NK-92 treated with Interleukin-12 subunit alpha and Interleukin-12 subunit beta, amount 100 ng/mL, for 24 hours (cell line): ENCODE data around the gene ROBO2.

Experiments
- DNase-seq: peaks from one replicate; lab custom pipeline; 2025; lab: John Stamatoyannopoulos, UW

ROBO2 gene

DNA sequence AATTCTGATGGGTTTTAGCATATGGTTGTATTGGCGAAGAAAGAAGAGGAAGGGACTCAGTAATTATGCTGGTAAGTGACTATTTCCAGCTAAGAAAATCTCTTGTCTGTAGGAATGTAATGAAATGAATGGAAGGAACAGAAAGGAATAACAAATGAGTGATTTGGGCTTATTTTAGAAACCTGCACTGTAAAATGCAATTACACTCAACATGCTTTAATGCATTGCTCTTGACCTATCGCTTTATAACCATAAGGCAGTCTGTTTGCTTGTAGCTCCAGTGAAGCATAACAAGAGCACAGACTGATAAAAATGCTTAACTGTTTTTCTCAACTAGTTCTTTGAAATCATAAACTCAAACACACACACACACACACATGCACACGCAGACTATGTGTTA is 549.0 kb downstream of the ROBO2 start:
- no peak for DNase-seq

DNA sequence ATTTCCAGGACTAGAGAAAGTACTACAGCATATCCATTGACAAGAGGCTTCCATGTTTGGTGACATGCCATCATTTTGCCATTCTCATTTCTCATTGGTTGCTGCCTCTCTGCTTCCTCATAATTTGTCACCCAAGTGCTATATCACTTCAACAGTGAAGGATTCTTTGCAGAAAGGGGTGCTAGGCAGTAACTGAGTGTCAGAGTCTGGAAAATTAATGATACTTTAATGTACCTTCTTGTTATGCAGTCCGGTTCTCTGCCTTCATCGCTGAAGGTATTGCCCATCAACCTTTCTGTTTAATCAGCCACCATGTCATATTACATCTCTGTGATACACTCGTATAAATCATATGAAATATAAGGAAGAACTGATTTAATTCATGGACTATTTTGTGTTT is 550.3 kb downstream of the ROBO2 start:
- no peak for DNase-seq

DNA sequence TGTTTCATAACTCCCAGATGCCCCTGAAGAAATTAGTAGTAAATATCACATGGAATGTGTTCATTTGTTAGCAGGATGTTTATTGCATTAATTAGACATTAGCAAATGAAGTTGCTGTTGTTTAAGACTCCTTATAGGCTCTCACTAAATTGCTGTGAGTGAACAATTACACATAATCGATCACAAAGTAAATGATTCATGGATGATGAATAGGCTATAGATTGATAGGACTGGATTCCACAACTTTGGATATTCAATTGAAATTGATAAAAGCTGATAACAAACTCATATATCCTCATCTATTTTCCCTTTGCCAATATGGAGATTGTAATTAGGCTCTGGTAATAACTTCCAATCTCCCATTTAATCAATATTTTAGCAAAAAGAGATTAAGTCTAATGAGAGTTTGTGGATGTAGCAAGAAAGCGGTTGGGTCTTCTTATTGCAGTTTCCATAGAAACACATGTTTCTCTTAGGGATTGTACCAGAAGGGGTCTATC is 555.5 kb downstream of the ROBO2 start:
- DNase-seq: no peak

DNA sequence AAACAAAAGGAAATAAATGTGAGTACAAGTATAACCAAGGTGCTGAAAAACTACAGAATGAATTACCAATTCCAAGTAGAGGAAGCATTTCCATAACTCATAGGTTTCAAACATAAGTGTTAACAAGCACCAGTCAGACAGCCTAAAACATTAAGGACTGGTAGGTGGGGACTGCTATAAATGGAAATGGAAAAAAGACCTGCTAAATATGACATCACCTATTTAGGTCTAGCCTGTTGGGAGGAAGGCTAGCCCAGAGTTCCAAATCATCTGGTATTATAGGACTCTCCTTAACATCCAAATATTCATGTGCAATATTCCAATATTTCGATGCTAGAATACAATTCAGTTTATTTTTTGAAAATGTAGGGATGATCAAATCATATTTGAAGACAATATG is 560.0 kb downstream of the ROBO2 start:
- DNase-seq: no peak

DNA sequence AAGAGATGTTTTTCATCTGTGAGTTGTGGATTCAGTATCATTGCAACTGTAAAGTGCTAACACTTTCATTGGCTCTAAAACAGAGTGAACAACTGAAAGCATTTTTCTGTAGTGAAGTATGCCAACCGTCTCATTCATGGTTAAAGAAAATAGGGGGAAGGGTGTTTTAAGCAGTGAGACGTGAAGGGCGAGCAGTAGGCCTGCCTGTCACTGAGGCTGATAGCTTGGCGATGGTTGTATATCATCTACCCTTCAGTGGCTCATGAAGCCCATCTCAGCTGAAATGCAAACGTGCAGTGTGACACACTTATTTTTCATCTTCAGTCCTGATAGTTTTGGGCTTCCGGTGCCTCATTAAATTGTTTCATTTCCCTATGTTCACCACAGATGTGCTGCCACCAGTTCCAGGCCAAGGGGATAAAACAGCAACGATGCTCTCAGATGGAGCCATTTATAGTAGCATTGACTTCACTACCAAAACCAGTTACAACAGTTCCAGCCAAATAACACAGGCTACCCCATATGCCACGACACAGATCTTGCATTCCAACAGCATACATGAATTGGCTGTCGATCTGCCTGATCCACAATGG is 562.0 kb downstream of the ROBO2 start:
- DNase-seq: no peak

DNA sequence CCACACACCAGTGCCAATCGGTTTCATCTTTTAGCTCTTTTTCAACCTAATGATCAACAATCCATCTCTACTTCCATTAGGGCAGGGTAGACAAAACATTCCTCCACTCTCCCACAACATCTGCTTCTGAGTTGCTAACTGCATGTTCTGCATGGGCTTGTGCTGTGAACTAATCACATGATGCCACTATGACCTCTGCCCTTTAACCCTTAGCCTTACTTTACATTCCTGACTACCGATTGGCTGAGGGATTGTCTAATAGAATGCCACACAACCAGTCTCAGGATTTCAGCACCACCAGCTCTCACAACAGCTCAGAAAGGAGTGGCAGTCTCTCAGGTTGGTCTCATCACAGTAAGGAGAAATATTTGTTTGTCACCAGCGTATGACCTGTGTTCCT is 562.8 kb downstream of the ROBO2 start:
- no peak for DNase-seq

DNA sequence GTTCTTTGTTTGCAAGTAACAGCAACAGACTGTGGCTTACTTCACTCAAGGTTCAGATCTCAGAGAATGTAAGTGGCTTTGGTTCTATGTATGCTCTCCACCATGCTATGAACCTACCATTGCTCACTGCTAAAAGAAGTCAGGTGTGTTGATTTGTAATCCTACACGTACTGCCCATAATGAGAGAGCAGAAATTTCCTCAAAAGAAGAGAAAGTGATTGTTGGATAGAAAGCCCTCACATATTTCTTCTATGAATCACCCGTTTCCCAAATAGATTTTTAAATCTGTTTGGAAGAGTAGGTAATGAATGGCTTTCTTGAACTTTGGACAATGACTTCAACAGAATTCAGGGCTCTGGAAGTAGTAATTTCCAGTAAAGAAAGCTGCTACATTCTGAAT is 565.4 kb downstream of the ROBO2 start:
- DNase-seq: no peak

DNA sequence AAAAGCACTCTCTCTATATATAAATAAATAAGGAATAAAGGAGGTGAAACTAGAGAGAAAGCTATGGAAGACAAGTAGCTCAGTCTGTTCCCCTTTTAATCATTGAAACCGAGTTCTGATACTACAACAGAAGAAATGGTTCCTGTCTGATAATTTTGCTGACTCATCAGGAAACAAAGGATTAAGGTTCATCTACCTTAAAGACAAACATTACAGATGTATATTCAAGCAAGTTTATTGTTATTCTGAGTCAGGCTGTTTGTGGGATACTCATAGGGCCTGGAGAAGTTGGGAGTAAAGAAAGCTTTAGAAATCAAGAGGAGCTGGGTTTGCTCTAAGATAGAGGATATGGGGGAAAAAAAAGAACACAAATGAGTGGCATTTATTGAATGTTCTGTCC is 566.0 kb downstream of the ROBO2 start:
- DNase-seq: no peak

DNA sequence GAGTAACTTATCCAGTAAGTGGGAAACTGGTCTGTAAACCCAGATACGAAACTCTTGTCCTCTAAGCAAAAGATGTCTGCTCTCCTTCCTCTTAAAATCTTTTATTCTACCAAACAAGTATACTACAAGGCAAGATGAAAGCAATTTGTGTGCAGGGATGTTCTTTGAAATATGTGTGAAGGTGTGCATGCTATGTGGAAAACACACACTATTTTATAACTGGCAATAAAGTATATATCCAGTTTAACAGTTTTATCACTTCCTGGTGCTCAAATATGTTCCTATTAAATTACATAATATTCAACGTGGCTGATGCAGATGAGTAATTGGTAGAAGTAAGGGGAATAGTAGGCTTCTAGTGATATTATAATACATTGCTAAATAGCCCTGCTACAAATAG is 566.5 kb downstream of the ROBO2 start:
- no peak for DNase-seq

DNA sequence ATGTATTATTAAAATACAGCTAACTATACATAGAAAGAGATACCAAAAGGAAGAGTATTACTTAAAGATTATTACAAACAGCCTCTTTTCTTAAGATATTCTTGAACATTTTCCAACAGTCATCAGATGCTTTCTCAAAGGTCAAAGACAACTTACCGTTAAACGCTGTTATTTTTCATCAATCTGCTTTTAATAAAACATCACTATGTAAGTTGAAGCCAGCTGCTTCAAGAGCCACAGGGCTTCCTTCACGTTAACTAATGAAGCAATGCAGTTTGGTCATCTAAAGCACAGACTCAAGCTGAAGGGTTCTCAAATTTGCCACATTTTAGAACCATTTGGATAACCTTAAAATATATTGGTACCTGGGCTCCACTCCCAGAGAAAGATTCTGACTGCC is 578.8 kb downstream of the ROBO2 start:
- no peak for DNase-seq

DNA sequence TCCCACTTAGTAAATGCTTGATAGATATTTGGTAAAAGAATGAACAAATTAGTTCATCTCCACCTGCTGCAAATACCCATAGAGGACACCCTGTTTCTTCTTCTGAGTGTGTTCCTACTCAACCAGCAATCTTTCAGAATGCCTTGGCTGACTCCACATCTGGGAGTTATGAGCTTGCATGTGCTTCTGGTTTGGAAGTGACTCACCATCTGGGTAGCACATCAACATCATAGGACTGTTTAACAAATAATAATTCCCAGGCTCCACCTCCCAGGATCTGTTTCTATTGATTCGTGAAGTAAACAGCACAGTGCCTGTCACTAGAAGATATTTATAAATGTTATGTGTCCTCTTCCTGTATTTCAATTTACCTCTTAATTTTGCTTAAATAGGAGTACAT is 580.1 kb downstream of the ROBO2 start:
- DNase-seq: no peak

DNA sequence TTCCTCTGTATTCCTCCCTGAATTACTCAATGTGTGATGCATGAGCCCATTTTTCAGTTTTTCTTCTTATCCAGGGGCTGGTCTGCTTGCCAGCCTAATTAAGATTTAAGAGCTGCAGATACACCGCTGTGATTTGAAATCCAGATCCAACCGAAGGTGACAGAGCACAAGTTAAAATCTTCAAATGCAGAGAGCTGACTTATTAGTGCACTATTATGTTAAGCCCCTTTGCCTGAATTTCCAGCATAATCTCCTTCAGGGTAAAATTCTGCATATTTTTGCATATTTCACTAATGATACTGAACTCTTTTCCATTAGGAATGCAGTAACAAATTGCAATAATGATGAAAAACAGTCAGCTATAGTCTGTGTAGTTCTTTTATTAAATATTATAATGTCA is 583.6 kb downstream of the ROBO2 start:
- DNase-seq: no peak

DNA sequence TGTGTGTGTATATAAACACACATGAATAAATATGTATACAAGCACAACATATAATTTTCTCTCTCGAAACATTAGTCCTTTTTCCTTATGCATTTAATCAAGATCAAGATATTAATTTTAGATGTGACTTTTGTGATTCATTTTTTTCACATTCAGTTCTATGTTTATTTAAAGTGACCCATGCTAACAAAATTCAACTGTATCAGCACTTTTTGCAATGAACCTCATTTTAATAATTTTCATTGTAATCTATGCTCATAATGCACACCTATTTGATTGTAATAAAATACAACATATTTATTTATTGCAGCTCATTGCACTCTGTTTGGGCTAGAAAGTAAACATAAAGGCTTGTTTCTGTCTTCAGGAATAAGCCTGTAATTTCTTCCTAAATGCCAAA is 586.3 kb downstream of the ROBO2 start:
- no peak for DNase-seq

DNA sequence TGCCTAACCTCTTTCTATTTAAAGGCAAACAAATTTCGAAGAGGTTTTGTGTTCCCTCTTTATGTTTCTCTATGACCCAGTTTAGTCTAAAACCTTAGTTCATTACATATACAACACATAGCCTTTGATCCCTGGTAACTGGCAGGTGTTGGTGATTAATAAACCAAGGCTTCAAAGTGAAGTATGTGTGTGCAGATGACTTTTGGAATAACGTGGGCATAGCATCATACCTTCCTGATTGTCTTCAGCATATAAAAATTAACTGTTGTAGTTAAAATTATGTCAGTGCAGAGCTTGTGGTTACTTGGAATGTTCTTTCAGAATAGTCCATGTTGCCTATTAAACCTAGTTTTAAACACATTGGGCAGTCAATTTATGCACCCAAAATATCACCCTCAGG is 608.3 kb downstream of the ROBO2 start:
- no peak for DNase-seq

DNA sequence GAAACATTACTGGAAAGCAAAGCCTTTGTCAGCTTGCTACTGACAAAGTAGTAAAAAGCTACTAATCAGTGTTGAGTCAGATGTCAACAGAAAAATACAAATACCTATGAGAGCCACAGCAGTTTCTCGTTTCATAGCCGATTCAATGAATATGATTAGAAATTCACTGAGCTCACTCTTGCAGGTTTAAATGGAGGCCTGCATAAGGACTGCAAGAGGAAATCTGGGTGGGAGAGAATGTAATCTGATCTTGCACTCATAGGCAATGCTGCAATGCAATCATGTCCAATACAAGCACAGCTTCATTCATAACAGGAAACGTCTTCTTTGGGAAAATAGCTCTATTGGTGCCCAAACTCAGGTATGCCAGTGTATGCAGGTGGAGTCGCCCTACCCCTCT is 608.8 kb downstream of the ROBO2 start:
- no peak for DNase-seq

DNA sequence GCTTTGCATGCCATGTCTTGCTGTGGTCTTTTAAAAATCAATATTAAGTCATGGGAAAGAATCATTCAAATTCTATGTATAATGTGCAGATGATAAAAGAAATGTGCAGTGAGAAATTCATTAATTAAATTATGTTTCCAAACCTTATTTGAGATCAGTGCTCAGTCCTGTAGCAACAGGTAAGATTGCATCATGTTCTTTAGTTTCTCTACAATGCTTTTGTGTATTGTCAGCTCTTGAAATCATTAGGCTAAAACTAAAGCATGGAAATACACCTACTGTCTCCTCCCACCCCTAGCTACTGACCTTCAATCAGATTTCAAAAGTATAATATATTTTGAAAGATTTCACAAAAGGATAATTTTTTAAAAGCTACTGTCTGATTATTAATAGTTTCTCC is 612.7 kb downstream of the ROBO2 start:
- DNase-seq: no peak

DNA sequence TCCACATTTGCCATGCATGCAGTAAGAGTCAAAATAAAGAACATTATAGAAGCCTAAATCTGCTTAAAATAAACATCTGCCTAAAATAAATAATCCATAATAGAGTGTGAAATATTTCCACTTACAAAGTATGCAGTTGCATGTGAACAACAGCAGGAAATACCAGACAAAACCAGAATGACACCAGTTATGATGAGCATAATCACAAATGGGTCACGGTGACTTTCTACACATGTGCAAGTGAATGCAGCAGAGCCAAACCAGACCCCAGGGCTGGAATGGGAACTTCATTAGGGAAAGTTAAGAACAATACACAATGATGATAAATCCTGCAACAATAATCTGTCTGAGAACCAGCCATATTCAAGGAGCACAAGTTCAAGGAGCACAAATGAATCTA is 615.5 kb downstream of the ROBO2 start:
- DNase-seq: no peak

DNA sequence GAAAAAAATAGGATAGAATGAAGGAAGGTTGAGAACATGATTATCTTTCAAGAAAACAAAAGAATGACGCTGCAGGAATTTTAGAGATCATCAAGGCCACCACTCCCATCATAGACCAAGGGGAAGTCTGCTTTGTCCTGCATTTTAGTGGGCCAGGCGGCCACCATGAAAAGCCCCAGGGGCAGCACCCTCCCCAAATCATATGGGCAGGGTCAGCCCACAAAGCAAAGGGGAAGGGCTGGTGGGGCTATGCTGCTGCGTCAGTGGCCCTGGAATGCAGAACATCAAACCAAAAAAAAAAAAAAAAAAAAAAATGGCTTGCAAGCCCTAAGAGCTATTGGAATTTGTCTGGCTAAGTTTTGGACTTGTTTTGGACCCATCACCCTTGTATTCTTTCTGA is 620.8 kb downstream of the ROBO2 start:
- DNase-seq: no peak

DNA sequence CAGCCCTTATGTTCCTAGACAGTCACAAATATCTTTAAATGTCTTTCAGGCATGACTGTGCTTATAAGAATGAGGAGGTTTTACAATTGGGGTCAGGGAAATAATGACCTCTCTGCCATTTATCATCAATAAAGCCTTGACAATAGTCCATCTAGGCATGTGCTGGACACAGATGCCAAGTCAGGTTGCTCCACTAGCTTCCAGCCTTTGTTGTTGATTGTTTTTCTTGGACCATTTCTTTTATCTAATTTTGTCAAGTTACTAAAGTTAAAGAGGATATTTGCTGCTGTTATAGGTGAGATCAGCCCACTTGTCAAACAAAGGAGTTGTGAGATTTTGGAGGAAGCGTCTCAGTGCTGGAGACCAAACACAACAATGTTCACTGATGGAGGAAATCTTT is 628.0 kb downstream of the ROBO2 start:
- DNase-seq: no peak

DNA sequence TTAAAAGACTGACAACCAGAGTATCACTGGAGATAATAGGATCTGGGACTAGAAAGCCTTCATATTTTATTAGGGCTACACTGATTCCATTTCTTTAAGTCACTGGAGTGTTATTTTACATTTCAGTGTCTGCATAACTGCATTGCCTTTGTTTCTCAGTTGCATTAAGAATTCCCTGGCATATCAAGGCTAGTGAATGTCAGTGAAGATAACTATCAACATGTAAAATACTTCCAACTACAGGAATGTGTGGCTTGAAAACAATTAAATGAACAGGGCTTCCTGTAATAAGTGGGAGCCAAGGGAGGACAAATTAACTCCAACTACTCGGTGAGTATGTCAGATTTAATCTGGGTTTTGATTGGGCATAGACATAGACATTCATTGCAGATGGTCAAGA is 628.5 kb downstream of the ROBO2 start:
- DNase-seq: no peak

DNA sequence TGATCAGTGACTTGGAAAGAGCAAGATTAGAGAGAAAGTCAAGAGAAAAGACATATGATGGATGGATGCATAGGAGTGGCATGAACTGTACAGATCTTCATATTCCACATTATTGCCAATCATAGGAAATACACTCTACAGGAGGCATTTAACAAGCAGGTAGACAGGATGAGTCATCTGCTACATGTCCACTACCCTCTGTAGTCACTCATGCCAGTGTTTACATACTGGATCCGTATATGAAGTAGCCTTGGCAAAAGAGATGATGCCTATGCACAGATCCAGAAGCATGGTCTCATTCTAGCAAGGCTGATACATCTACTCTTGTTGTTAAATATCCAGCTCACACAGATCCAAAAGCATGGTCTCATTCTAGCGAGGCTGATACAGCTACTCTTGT is 632.1 kb downstream of the ROBO2 start:
- no peak for DNase-seq

DNA sequence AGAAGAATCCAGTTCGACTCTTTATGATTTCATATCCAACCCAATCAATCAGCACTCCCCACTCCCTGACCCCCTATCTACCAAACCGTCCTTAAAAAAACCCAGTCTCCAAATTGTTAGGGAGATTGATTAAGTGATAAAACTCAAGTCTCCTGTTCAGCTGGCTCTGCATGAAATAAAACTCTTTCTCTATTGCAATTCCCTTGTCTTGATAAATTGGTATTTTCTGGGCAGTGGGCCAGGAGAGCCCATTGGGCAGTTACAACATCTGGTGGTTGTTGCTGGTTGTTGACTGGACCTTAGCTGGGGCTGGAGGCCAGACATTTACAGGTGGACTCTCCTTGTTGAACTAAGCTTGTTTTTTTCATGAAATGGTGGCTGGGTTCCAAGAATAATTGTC is 642.3 kb downstream of the ROBO2 start:
- no peak for DNase-seq

DNA sequence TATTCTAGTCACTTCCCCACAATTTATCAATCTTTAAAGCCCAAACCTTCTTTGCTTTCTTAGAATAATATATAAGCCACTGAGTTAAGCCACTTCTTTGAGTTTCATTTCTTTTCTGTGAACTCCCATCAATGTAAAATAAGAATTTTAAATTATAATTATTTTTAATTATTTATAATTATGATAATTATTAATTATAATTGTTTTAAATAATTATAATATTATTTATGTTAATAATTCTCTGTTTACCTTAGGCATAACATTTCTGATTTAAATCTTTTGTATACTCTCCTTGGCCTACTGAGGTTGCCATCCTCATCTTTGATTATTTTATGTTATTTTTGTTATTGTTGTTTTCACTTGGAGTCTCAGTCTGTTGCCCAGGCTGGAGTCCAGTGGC is 644.2 kb downstream of the ROBO2 start:
- no peak for DNase-seq

DNA sequence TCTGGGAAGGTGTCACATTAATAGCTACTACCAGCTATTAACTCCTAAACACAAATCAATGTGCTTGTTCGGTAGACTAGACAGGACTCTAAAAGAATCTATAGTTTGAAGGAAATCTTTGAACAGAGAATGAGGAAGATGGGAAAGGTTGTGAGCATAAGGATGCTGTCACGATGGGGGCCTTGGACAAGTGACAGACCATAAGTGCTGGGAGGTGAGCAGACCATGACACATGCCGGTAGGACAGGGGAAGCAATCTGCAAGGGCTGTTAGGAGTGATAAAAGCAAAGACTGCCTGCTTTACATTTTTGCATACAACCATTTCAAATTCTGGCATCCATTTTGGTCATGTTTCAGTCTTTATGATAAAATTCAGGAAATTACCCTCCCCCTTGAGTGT is 645.8 kb downstream of the ROBO2 start:
- DNase-seq: no peak

DNA sequence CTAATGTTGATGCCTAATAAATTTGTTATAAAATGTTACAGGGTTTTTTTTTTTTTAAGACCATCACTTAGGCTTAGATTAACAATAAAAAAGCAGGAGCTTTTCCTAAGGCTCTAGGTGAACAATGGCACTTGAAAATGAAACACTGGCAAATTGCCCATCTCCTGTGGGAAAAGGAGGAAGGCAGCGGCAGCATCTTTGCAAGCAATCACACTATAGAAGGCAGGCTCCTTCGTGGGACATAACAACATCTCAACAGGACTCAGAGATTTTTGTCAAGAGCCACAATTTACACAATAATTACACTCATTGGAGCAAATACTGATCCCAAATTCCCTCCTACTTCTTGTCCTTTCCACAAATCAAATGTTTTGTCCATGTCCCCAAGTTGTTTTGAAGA is 646.7 kb downstream of the ROBO2 start:
- no peak for DNase-seq
